ENCODE data around the gene DMRTA2. TPM values are rescaled to one million over a fixed set of nuclear protein-coding genes. Genes with fewer than 3 reads are reported as not detected.

The DMRTA2 gene
- not detected in 2 replicates for total RNA-seq (2012; rRNA removed)
- polyA plus RNA-seq (2012; rRNA removed), result 0.02 TPM in 1 of 2 replicates, not detected in the other
- 0.01 TPM in 1 of 2 replicates, not detected in the other for polyA plus RNA-seq (2012; cell fraction: cytosol; rRNA removed)
- polyA plus RNA-seq (2012; cell fraction: nucleus; rRNA removed; ENCODE audit: low replicate concordance), result 0.05 TPM in 1 of 2 replicates, not detected in the other
- not detected for Bru-seq, nascent RNA
- BruChase-seq, experiment 1, labeled RNA remaining after a 6-hour chase, result not detected
- not detected for BruChase-seq, experiment 2, labeled RNA remaining after a 2-hour chase
- long read RNA-seq, result 0 reads

GRCh38 chr1:50422946-50423669, at the start of gene DMRTA2:
DMRTA2 (minus strand) TSS chr1:50423443; CDS start chr1:50421536, 1,907 bp downstream.
- no peak within 1 kb of the TSS for H4K5ac ChIP-seq (ENCODE audit: low read depth, low read length)
- H2BK15ac ChIP-seq (ENCODE audit: low read depth, low read length), result no peak within 1 kb of the TSS
- H3K4me3 ChIP-seq (ENCODE audit: insufficient read depth, low read depth, low read length), result peak within 1 kb of the TSS; percentile 18
- no peak within 1 kb of the TSS for H2BK120ac ChIP-seq (ENCODE audit: low read depth, low read length)
- no peak within 1 kb of the TSS for H3K9ac ChIP-seq (ENCODE audit: low read depth, low read length)
- peak; percentile 39 for ATAC-seq (ENCODE audit: low read depth)
- no peaks in the 10 kb centered on the region for H3K79me1 ChIP-seq (ENCODE audit: low read depth in 1 of 2, low read length in 2 of 2)
- no peak within 1 kb of the TSS for H2BK5ac ChIP-seq (ENCODE audit: low read depth, low read length, poor library complexity, severe bottlenecking)
- intact Hi-C loops (cut with micrococcal nuclease) (no loop called here), in situ Hi-C loops (cut with MboI; ENCODE audit: low sequenced_read_pairs) (no loop called here), dilution Hi-C loops (cut with HindIII; ENCODE audit: low sequenced_read_pairs, unreplicated experiment) (no loop called here)
- no peak within 1 kb of the TSS for H3K27ac ChIP-seq (ENCODE audit: insufficient read depth, low read length)
- DNase-seq, result no peak
- peak within 1 kb of the TSS; percentile 77 for H2AFZ ChIP-seq (replicated peaks; ENCODE audit: low read length, poor library complexity)
- POLR2A ChIA-PET (ENCODE audit: unreplicated experiment), result no interaction called here
- peak within 1 kb of the TSS; percentile 80 for H3K4me2 ChIP-seq (ENCODE audit: low read depth, low read length)
- H3K23ac ChIP-seq (ENCODE audit: low read depth, low read length), result no peak within 1 kb of the TSS
- no peak within 1 kb of the TSS for H3K14ac ChIP-seq (replicated peaks; ENCODE audit: low read depth, low read length)
- 4% methylated on average over 21 of the region's 61 CpGs; no CpG with 5 or more reads in 1 of the 2 experiments for WGBS, 2 experiments (ENCODE audit: extremely low coverage in 2 of 2, insufficient read length in 1 of 2)
- H4K91ac ChIP-seq (ENCODE audit: insufficient read depth, low read depth, low read length), result no peak within 1 kb of the TSS
- no peaks in the 10 kb centered on the region for H3K36me3 ChIP-seq (ENCODE audit: control insufficient read depth, insufficient read depth, low read length)
- peaks cover 100% of the 10 kb centered on the region for H3K27me3 ChIP-seq (ENCODE audit: control insufficient read depth, insufficient read depth, low read length)
- no peak within 1 kb of the TSS for H3K4ac ChIP-seq (ENCODE audit: low read depth, low read length)
- no TSS peak for BruUV-seq (replicated peaks)
- no peak within 1 kb of the TSS for H2BK20ac ChIP-seq (ENCODE audit: low read depth, low read length)
- no peaks in the 10 kb centered on the region; the same call in 1 of the 2 replicates for H3K4me1 ChIP-seq (ENCODE audit: control insufficient read depth, insufficient read depth, low read length)
- TF ChIP-seq USF2 (IDR thresholded peaks at IDR 0.05; ENCODE audit: low read depth, low read length) (no peak), CEBPB (IDR thresholded peaks at IDR 0.05; ENCODE audit: low read depth, low read length) (no peak), RFX5 (IDR thresholded peaks at IDR 0.05; ENCODE audit: low read depth, low read length) (no peak), MAZ (IDR thresholded peaks at IDR 0.05; ENCODE audit: borderline replicate concordance, low read depth, low read length) (no peak), POLR2A (IDR thresholded peaks at IDR 0.05; ENCODE audit: low read depth, low read length) (no peak), SMC3 (IDR thresholded peaks at IDR 0.05; ENCODE audit: low read depth, low read length) (no peak), RCOR1 (IDR thresholded peaks at IDR 0.05; ENCODE audit: insufficient replicate concordance, low read length) (no peak), BHLHE40 (IDR thresholded peaks at IDR 0.05; ENCODE audit: low read depth, low read length) (no peak), MAFK (IDR thresholded peaks at IDR 0.05; ENCODE audit: low read depth, low read length) (no peak)
- no peak within 1 kb of the TSS for H4K8ac ChIP-seq (ENCODE audit: low read depth in 2 of 2, low read length in 2 of 2)
- peak within 1 kb of the TSS; percentile 3 for H2AK9ac ChIP-seq (replicated peaks; ENCODE audit: low read depth, low read length, poor library complexity)
- 0 out of 2 replicates have a peak, but pooled peaks cover 15% of the 10 kb centered on the region for H4K20me1 ChIP-seq (ENCODE audit: insufficient read depth, low read length)
- no peak within 1 kb of the TSS for H3K18ac ChIP-seq (ENCODE audit: low read depth, low read length)
- H2AK5ac ChIP-seq (ENCODE audit: low read depth, low read length), result no peak within 1 kb of the TSS
- CTCF ChIA-PET, result no interaction called here
- H3K9me1 ChIP-seq (ENCODE audit: insufficient read depth, low read length), result peaks cover 10% of the 10 kb centered on the region
- no peak within 1 kb of the TSS for H3K56ac ChIP-seq (ENCODE audit: extremely low read depth, insufficient read depth, low read length)
- peaks cover 6% of the 10 kb centered on the region for H3K9me3 ChIP-seq (ENCODE audit: control insufficient read depth, insufficient read depth, low read length)

Data from IMR-90 (cell line).